Testis (tissue), 3 donors: ENCODE measurements around the gene PCSK1N. TPM values are rescaled to one million over a fixed set of nuclear protein-coding genes. Genes with fewer than 3 reads are reported as not detected.

Experiments
- DNase-seq: peaks from one replicate; pipeline ENCODE4 v3.0.0-alpha.2; 2019
- H3K27ac ChIP-seq, 2 donors: fragments of 200-600 bp; sonication (generic); one replicate each; pipeline ENCODE4 v1.5.1; 2019
- H3K27me3 ChIP-seq: fragments of 200-600 bp; sonication (generic); one replicate; pipeline ENCODE4 v1.5.1; 2019
- H3K36me3 ChIP-seq: fragments of 200-600 bp; sonication (generic); one replicate; pipeline ENCODE4 v1.5.1; 2017; ENCODE audit warnings: low read depth; ENCODE audit errors: missing control alignments
- H3K4me1 ChIP-seq: fragments of 200-600 bp; sonication (generic); one replicate; pipeline ENCODE4 v1.5.1; 2019
- H3K4me3 ChIP-seq, 2 donors: fragments of 200-600 bp; sonication (generic); one replicate each; pipeline ENCODE4 v1.5.1; 2017 to 2019
- H3K9me3 ChIP-seq: fragments of 200-600 bp; sonication (generic); one replicate; pipeline ENCODE4 v1.5.1; 2017
- CTCF ChIP-seq, 3 experiments: fragments of 450-650 bp in 2 of 3; fragments of 200-600 bp in 1 of 3; sonication (generic) in 1 of 3; IDR thresholded peaks; one replicate each; pipeline ENCODE4 v1.5.1; 2016 to 2019; ENCODE audit warnings: antibody characterized with exemption in 3 of 3, mild to moderate bottlenecking in 2 of 3, moderate library complexity in 1 of 3
- POLR2A ChIP-seq: fragments of 450-650 bp; IDR thresholded peaks from one replicate; pipeline ENCODE4 v1.6.1; 2017; ENCODE audit warnings: antibody characterized with exemption, mild to moderate bottlenecking, moderate library complexity
- WGBS, 2 donors: methylation state at CpG; one replicate each; pipeline ENCODE4 v1.1.5; 2018; 5-methylcytosine and 5-hydroxymethylcytosine counted together
- intact Hi-C: fragments of 100-400 bp; cut with DNase I; formaldehyde crosslinking; loops from one replicate; pipeline ENCODE4 v1.15.1; 2023; ENCODE audit warnings: low total_unique reads
- polyA plus RNA-seq: library from polyadenylated mRNA; stranded (reverse); fragments of 350-450 nt; fragmentation: Illumina TruSeq; extraction: RNeasy Lipid Tissue Mini Kit (QIAGEN cat#74804); gene quantifications from one replicate; pipeline ENCODE4 v1.2.3, GENCODE V29; 2014; ENCODE audit warnings: low read depth, low replicate concordance; ENCODE audit not compliant: insufficient read depth
- total RNA-seq, 2 donors: library from RNA; depleted of rRNA; stranded (reverse); fragments of >200 nt; gene quantifications; one replicate each; pipeline ENCODE4 v1.2.3, GENCODE V29; 2016

Gene PCSK1N
- total and polyA plus RNA-seq, 3 donors from 2014 or later, result 8.6 to 82.8 (median 62.5) TPM

DNA sequence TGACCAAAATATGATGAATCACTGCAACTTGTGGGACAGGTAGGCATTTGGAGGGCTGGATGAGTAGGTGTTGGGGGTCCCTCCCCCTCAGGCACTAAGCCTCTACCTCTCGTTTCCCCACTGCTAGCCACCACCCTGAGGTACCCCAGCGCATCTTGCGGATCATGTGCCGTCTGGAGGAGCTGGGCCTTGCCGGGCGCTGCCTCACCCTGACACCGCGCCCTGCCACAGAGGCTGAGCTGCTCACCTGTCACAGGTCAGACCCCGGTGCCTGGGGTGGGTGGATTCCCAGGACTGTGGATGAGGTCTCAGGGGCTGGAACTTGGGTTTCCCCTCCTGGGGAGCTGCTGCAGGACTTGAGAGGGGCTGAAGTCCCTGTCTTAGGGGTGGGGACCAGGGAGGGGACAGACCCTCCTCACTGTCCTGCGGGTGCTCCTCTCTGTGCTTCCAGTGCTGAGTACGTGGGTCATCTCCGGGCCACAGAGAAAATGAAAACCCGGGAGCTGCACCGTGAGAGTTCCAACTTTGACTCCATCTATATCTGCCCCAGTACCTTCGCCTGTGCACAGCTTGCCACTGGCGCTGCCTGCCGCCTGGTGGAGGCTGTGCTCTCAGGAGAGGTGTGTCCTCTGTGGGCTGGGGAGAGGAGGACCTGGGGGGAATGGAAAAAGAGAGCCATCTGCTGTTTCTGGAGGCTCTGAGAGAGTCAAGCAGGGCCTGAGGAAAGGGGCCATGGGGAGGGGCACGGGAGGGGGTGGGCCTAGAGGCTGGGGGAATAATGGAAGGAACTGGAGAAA lies 19.2 kb downstream of the PCSK1N start:
- H3K27ac ChIP-seq, result no peak overlapping the region
- DNase-seq, result no peak
- H3K4me1 ChIP-seq, result no peaks in the 10 kb centered on the region
- whole genome bisulfite sequencing, 2 donors, result 92 to 94% methylated on average over 3 to 13 of the region's 18 CpGs
- no peak for TF ChIP-seq POLR2A
- no peak for TF ChIP-seq CTCF (IDR thresholded peaks at IDR 0.05)
- no peaks in the 10 kb centered on the region for H3K27me3 ChIP-seq
- intact Hi-C loops, result no loop called here
- H3K36me3 ChIP-seq, result no peaks in the 10 kb centered on the region
- H3K4me3 ChIP-seq, result no peak overlapping the region
- H3K9me3 ChIP-seq, result no peaks in the 10 kb centered on the region

- intact Hi-C loops, result no loop called here
- DNase-seq, result no peak
- H3K36me3 ChIP-seq, result no peaks in the 10 kb centered on the region
- no peaks in the 10 kb centered on the region for H3K27me3 ChIP-seq
- WGBS, 2 donors, result 88 to 100% methylated on average over 4 to 8 of the region's 8 CpGs
- H3K27ac ChIP-seq, result no peak overlapping the region
- TF ChIP-seq CTCF (IDR thresholded peaks at IDR 0.05), result no peak
- TF ChIP-seq POLR2A, result no peak
- no peak overlapping the region for H3K4me3 ChIP-seq
- H3K4me1 ChIP-seq, result no peaks in the 10 kb centered on the region
- no peaks in the 10 kb centered on the region for H3K9me3 ChIP-seq
Measured at GRCh38 chrX:48815266-48815665, 20.1 kb downstream of the PCSK1N start.

GRCh38 chrX:48814722-48815121 lies 20.7 kb downstream of the PCSK1N start:
- WGBS, 2 donors, result 93 to 100% methylated on average over 2 to 8 of the region's 8 CpGs
- Histone ChIP-seq H3K27me3 (no peaks in the 10 kb centered on the region), H3K36me3 (no peaks in the 10 kb centered on the region), H3K9me3 (no peaks in the 10 kb centered on the region), H3K4me1 (no peaks in the 10 kb centered on the region), H3K27ac (no peak overlapping the region), H3K4me3 (no peak overlapping the region)
- no peak for DNase-seq
- intact Hi-C loops, result no loop called here
- no peak for TF ChIP-seq CTCF (IDR thresholded peaks at IDR 0.05)
- no peak for TF ChIP-seq POLR2A

- 90 to 94% methylated on average over 6 to 8 of the region's 8 CpGs for WGBS, 2 donors
- TF ChIP-seq CTCF (IDR thresholded peaks at IDR 0.05) (no peak), POLR2A (no peak)
- intact Hi-C loops, result no loop called here
- H3K4me1 ChIP-seq, result no peaks in the 10 kb centered on the region
- H3K9me3 ChIP-seq, result no peaks in the 10 kb centered on the region
- H3K36me3 ChIP-seq, result no peaks in the 10 kb centered on the region
- no peak overlapping the region for H3K4me3 ChIP-seq
- no peak for DNase-seq
- H3K27me3 ChIP-seq, result no peaks in the 10 kb centered on the region
- H3K27ac ChIP-seq, result no peak overlapping the region
Measured at GRCh38 chrX:48813644-48814043, 21.8 kb downstream of the PCSK1N start.

DNA sequence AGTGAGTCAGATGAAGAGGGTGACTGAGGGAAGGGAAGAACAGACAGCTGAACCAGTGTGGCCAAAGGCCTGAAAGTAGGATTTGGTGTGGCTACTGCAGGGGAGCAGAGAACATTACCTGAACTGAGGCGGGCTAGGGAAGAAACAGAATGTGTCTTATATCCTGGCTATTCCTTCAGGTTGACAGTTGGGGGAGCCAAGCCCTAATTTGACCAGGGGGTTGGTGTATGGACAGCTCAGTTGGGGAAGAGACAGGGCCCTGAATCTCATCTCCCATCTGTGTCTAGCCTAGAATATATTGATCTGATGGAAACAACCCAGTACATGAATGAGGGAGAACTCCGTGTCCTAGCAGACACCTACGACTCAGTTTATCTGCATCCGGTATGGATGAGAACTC lies 29.3 kb downstream of the PCSK1N start:
- no peaks in the 10 kb centered on the region for H3K9me3 ChIP-seq
- H3K27ac ChIP-seq, result no peak overlapping the region
- TF ChIP-seq CTCF (IDR thresholded peaks at IDR 0.05), result no peak
- TF ChIP-seq POLR2A, result no peak
- H3K36me3 ChIP-seq, result no peaks in the 10 kb centered on the region
- WGBS, 2 donors, result 95 to 100% methylated on average over 1 to 4 of the region's 4 CpGs
- no peak overlapping the region for H3K4me3 ChIP-seq
- DNase-seq, result no peak
- no peaks in the 10 kb centered on the region for H3K27me3 ChIP-seq
- no peaks in the 10 kb centered on the region for H3K4me1 ChIP-seq
- intact Hi-C loops, result no loop called here
